RKO (cell line): Measurements from ENCODE around the gene STX4.

Experiments
- DNase-seq: peaks from one replicate; pipeline ENCODE4 v3.0.0-alpha.2; 2016; ENCODE audit warnings: low spot score

The STX4 gene

DNA sequence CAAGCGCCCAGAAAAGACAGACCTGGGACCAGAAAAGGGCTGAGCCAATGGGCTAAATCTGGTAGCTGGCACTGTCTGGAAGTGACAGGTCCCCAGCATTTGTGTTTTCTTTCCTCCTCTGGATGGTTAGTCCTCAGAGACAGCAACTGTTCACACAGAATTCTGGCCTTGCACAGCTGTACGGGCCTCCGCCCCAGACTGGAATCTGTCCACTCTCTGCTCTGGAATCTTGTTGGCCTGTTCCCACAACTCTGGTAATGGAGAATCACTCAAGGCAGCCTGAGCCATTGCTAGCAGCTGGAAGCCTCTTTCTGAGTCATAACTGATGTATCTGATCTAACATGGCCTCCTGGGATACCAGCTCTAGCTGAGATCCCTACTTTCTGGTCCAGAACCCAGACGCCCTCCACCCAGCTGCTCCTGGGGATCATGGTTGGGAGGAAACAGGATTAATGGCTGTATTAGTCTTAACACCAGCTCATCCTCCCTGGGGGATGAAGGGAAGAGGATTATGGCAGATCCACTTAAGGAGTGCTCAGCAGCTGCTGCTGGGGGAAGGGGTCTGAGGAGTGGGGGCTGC lies 31.6 kb downstream of the STX4 start:
- peak; percentile 37 for DNase-seq

DNA sequence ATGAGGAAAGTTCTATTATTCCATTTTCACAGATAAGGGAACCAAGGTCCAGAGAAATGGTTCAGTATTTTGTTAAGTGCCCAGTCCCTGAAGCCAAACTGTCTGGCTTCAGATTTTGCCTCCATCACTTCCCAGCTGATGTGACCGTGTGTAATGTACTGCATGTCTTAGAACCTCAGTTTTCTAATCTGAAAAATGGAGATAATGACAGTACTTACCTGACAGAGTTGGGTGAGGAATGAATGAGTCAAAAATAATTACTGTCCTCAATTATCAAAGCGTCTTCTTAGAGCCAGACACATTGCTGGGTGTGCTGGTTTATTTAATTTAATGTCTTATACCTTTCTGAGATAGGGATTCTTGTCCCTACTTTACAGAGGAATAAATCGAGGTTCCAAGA lies 34.0 kb downstream of the STX4 start:
- no peak for DNase-seq

DNA sequence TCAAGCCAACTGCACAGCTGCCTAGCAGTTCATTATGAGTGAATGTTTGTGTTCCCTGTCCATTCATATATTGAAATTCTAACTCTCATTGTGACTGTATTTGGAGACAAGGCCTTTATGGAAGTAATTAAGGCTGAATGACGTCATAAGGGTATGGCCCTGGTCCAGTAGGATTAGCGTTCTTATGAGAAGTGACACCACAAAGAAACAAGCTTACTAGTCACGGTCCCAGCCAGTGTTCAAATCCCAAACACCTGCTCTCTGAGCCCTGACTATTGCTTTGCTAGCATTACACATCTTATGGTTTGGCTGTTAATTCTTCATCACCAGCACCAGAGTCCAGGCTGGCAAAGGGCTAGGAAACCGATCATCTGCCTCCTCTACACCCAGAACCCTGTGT lies 38.5 kb downstream of the STX4 start:
- peak; percentile 89 for DNase-seq

DNA sequence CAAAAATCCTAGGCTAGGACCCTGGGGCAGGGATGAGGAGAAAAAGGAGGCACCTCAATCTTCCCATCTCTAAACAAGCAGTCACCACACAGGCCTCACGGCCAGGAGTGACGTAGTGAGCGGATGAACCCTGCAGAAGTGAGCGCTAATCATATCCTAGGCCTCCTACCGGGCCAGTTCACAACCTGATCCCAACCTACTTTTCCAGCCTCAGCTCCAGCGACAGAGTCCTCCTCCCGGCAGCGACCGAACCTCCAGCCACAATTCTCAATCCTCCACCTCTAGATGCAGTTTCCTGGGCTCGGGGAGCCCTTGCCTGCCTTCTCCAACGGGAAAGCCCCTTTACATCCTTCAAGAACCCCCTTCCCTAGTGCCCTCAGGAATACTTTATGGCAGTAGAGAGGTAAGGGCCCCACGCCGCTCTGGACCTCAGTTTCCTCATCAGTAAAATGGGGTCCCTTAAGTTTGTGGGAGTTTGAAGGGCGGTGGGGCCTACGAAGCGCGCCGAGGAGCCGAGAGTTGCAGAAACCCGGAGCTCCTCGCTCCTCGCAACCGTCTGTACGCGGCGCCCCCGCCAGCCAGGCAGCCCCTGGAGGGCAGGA lies 39.3 kb downstream of the STX4 start:
- peak; percentile 76 for DNase-seq

DNA sequence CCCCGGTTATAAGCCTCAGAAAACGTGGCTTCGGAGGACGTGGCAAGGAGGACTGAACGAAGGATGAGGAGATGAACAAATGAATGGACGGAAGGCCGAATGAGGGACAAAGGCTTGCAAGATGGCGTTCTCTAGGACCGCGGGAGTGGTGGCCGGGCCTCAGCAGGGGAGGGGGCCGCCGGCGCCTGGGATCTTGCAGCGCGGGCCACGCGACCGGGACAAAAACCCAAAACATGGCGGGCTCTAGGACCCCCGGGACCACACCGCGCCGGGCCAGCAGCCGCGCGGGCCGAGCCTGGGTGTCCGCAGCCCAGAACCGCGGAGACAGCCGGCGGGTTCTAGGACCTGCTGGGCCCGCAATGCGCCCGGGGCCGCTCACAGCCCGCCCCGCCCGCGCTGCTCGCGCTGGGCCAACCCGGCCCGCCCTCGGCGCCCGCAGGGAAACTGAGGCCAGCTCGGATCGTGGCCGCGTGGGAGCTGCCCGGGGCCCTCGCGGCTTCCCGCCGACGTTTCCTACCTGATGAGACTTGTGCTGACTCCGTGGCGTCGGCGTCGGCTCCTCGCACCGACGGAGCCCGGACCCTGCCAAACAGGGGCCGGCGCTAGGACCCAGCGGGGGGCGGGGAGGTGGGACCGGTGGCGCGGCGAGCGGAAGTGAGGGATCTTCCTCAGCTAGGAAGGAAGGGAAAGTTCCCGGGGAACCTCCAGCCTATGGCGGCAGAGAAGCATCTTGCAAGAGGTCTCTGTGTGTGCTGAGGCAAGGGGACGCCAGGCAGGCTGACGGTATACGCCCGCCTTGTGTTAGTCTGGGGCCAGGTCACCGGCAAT lies 40.0 kb downstream of the STX4 start:
- peak; percentile 89 for DNase-seq

DNA sequence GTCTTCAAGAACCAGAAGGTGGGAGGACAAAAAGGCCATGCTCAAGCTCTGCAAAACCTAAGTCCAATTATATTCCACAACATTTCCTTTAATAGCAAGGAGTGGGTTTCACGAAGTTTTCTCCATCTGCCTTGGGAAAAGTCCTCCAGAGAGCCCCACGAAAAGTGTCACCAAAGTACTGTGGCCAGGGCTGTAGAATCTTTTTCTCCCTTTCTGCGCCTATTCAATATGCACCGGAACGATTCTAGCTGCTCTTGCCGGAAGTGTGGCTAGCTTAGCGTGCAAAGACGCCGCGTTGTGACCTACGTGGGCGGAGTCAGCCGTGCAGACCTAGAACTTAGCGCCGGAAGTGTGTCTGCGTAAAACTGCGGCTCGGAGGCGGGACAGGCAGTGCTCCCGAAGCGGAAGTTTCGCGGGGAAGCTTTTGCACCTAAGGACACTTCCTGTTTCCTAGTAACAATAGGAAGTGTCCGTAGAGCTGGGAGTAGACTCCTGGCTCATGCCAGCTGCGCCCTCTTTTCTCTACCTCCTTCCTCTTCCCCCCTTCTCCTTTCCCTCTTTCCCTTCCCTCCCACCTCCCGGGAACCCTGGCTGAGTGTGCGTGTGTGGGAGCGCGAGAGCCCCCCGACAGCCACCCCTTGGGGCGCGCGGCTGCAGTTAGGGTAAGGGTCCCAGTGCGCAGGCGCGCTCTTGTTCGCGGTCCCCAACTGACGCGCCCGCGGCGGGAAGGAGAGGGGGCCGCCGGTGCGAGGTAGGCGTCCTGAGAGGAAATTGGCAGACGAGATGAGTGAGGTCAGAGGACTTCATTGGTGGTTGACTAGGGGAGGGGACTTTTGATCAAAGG lies 40.8 kb downstream of the STX4 start, which contains the start of the genes ZNF646 and ZNF668:
ZNF646 (plus strand) TSS at position 453 of the 844 bp plus-strand sequence. CDS start 1,903 bp downstream, outside the sequence.
ZNF668 (minus strand) TSS at position 271 of the 844 bp plus-strand sequence. CDS start 9,781 bp downstream, outside the sequence.
- DNase-seq, result peak; percentile 100

DNA sequence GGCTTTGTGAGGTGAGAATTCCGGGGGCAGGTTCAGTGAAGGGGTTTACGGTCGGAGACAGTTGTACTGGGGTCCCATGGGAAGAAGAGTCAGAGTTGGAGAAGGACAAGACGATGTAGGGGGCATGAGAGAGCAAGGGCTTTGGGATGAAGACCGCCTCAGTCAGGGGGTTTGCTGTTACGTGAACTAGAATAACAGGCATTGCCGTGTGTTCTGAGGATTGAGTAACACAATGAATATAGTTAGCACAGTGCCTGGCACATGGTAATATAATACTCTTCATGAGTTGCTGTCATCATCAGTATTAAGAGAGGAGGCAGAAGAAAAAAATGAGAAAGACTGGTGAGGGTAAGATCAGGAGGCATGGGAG lies 41.4 kb downstream of the STX4 start:
- no peak for DNase-seq

DNA sequence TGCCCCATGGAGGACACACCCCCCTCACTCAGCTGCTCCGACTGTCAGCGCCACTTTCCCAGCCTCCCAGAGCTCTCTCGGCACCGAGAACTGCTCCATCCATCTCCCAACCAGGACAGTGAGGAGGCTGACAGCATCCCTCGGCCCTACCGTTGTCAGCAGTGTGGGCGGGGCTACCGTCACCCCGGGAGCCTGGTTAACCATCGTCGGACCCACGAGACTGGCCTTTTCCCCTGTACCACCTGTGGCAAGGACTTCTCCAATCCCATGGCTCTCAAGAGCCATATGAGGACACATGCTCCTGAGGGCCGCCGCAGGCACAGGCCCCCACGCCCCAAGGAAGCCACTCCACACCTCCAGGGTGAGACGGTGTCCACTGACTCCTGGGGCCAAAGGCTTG lies 43.0 kb downstream of the STX4 start:
- DNase-seq, result no peak

DNA sequence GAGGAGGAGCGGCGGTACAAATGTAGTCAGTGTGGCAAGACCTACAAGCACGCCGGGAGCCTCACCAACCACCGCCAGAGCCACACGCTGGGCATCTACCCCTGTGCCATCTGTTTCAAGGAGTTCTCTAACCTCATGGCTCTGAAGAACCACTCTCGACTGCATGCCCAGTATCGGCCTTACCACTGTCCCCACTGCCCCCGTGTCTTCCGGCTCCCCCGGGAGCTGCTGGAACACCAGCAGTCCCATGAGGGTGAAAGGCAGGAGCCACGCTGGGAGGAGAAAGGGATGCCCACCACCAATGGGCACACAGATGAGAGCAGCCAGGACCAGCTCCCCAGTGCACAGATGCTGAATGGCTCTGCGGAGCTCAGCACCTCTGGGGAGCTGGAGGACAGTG lies 43.7 kb downstream of the STX4 start:
- DNase-seq, result no peak

DNA sequence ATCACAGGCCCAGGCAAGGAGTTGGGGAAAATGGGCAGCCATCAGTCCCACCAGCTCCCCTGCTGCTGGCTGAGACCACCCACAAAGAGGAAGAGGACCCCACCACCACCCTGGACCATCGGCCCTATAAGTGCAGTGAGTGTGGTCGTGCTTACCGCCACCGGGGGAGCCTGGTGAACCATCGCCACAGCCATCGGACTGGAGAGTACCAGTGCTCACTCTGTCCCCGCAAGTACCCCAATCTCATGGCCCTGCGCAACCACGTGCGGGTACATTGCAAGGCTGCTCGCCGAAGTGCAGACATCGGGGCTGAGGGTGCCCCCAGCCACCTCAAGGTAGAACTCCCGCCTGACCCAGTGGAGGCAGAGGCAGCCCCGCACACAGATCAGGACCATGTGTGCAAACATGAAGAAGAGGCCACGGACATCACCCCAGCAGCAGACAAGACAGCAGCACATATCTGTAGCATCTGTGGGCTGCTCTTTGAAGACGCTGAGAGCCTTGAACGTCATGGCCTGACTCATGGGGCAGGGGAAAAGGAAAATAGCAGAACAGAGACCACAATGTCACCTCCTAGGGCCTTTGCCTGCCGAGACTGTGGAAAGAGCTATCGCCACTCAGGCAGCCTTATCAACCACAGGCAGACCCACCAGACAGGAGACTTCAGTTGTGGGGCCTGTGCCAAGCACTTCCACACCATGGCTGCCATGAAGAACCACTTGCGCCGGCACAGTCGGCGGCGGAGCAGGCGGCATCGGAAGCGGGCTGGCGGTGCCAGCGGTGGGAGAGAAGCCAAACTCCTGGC lies 44.4 kb downstream of the STX4 start:
- no peak for DNase-seq

DNA sequence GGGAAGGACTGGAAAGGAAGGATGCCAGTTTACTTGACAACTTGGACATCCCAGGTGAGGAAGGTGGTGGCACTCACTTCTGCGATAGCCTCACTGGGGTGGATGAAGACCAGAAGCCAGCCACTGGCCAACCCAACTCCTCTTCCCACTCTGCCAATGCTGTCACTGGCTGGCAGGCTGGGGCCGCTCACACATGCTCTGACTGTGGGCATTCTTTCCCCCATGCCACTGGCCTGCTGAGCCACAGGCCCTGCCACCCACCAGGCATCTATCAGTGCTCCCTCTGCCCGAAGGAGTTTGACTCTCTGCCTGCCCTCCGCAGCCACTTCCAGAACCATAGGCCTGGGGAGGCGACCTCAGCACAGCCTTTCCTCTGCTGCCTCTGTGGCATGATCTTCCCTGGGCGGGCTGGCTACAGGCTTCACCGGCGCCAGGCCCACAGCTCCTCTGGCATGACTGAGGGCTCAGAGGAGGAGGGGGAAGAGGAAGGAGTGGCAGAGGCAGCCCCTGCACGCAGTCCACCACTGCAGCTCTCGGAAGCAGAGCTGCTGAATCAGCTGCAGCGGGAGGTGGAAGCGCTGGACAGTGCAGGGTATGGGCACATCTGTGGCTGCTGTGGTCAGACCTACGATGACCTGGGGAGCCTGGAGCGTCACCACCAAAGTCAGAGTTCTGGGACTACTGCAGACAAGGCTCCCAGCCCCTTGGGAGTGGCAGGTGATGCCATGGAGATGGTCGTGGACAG lies 45.4 kb downstream of the STX4 start:
- DNase-seq, result no peak

DNA sequence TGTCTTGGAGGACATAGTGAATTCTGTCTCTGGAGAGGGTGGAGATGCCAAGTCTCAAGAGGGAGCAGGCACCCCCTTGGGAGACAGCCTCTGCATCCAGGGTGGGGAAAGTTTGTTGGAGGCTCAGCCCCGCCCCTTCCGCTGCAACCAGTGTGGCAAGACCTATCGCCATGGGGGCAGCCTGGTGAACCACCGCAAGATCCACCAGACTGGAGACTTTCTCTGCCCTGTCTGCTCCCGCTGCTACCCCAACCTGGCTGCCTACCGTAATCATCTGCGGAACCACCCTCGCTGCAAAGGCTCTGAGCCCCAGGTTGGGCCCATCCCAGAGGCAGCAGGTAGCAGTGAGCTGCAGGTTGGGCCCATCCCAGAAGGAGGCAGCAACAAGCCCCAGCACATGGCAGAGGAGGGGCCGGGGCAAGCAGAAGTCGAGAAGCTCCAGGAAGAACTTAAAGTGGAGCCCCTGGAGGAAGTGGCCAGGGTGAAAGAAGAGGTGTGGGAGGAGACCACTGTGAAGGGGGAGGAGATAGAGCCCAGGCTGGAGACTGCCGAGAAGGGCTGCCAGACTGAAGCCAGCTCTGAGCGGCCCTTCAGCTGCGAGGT lies 46.1 kb downstream of the STX4 start:
- DNase-seq, result no peak

DNA sequence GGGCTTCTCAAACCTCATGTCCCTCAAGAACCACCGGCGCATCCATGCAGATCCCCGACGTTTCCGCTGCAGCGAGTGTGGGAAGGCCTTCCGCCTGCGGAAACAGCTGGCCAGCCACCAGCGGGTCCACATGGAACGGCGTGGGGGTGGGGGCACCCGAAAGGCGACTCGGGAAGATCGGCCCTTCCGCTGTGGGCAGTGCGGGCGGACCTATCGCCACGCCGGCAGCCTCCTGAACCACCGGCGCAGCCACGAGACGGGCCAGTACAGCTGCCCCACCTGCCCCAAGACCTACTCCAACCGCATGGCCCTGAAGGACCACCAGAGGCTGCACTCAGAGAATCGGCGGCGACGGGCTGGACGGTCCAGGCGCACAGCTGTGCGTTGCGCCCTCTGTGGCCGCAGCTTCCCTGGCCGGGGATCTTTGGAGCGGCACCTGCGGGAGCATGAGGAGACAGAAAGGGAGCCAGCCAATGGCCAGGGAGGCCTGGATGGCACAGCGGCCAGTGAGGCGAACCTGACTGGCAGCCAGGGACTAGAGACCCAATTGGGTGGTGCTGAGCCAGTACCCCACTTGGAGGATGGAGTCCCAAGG lies 46.8 kb downstream of the STX4 start:
- no peak for DNase-seq

DNA sequence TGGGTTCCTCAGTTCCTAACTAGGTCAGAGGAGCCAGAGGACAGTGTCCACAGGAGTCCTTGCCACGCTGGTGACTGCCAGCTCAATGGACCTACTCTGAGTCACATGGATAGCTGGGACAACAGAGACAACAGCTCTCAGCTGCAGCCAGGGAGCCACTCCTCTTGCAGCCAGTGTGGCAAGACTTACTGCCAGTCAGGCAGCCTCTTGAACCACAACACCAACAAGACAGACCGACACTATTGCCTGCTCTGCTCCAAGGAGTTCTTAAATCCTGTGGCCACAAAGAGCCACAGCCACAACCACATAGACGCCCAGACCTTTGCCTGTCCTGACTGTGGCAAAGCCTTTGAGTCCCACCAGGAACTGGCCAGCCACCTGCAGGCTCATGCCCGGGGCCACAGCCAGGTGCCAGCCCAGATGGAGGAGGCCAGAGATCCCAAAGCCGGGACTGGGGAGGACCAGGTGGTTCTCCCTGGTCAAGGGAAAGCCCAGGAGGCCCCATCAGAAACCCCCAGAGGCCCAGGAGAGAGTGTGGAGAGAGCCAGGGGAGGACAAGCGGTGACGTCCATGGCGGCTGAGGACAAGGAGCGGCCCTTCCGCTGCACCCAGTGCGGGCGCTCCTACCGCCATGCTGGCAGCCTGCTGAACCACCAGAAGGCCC lies 47.5 kb downstream of the STX4 start:
- DNase-seq, result no peak

DNA sequence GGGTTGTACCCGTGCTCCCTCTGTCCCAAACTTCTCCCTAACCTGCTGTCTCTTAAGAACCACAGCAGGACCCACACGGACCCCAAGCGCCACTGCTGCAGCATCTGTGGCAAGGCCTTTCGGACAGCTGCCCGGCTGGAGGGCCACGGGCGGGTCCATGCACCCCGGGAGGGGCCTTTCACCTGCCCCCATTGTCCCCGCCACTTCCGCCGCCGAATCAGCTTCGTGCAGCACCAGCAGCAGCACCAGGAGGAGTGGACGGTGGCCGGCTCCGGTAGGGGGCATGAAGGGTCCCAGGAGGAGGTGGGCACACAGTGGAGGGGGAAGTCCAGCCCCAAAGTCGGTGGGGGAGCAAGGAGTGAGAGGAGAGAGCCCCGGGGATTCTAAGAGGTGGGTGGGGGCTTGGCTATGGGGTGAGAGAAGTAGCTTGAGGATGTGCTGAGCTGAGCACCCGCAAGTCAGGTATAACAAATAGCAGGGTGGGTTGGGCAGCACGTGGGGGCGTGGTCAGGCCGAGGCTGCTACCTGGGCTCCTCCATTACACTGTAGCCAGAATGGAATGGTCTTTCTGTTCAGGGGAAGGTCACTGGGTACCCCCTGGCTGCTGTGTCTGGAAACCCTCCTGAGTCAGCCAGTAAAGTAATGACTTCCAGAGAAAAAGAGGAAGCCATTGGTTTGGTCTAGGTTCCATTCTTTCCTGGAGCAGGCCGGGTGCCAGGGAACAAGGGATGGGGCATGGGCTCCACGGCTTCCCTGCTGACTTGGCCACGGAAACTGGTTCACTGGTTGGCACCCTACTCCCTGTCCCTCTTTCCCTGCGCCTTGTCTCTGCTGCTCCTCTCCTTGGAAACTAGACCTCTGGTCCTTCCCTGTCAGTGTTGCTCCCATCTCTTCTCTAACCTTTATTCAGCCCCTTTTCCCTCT lies 48.3 kb downstream of the STX4 start:
- DNase-seq, result no peak

DNA sequence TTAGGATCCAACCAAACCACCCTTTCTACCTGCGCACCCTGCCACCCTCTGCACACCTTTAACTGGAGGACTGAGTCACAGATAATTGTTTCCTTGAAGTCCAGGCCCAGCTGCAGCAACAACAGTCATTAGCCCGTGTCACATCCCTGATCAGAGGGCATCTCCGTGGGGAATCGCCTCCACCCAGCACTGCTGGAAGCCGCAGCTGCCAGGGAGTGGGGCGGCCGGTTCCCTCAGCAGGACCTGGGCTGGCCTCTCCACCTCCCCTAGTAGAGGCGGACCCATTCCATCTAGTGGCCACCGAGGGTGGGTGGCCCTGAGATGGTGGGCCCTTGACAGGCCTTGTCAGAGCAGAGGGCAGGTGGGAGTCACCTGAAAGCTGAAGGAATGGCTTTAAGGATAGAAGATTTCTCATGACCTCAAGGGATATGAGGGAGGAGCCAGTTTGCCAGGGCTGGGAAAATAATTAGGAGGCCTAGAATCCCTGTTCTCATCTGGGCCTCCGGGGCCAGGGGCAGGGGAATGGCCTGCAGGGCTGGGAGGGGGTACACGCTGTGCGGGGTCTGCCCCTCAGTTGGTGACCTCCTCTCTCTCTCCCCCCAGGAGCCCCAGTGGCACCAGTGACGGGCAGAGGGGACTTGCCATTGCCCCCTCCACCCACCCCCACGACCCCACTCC lies 49.1 kb downstream of the STX4 start:
- DNase-seq, result no peak

DNA sequence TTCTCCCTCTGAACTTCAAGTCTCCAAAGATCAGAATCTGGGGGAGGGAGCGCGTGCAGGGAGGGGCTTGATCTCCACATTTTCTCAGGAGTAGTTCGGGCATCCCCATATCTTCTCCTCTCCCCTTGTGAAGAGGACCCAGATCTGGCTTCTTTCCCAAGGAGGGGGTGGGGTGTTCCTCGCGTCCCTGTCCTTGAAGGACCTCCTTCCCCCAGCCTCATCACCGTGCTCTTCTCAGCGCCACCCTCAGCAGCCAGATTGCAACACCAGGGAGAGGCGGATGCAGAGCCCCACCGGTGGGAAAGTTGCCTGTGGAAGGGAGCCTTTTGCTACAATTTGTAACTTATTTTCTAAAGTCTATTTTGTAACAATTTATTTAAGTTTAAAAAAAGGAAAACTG lies 49.7 kb downstream of the STX4 start:
- no peak for DNase-seq

DNA sequence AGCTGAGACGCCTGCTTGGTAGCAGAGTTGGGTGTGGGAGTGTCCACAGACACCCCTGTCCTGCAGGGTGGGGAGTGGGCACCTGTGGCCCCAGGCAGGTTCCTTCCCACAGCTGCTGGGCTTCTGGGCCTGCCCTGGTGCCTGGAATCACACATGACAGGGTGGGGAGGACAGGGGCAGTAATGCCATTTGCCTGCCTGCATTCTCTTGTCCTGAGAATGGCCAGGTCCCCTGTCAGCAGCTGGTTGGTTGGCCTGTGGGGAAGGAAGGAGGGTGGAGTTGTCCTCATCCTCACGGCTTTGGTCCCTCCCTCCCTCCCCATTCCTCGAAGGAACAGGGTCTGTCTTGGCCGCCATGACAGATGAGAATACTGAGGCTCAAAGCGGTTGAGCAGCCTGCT lies 50.2 kb downstream of the STX4 start:
- no peak for DNase-seq
